Smooth muscle cell (in vitro differentiated cells): ENCODE measurements around the gene ZBTB9. TPM values are rescaled to one million over a fixed set of nuclear protein-coding genes. Genes with fewer than 3 reads are reported as not detected.

Source experiments
- DNase-seq: peaks from one replicate; lab custom pipeline; 2025; ENCODE audit not compliant: unreplicated experiment; lab: John Stamatoyannopoulos, UW
- H2AFZ ChIP-seq: fragments of 200-600 bp; sonication (generic); 2 replicates; pipeline ENCODE4 v1.6.0; 2016; ENCODE audit warnings: antibody characterized with exemption, low read depth, mild to moderate bottlenecking
- H3F3A ChIP-seq: fragments of 200-600 bp; sonication (generic); 2 replicates; pipeline ENCODE4 v1.6.0; 2017; ENCODE audit warnings: antibody characterized with exemption, low read depth
- H3K27ac ChIP-seq: fragments of 200-600 bp; sonication (generic); 2 replicates; pipeline ENCODE4 v1.5.1; 2016; ENCODE audit warnings: low read depth, mild to moderate bottlenecking
- H3K27me3 ChIP-seq: fragments of 200-600 bp; sonication (generic); 2 replicates; pipeline ENCODE4 v1.6.1; 2016; ENCODE audit warnings: low read depth, mild to moderate bottlenecking
- H3K36me3 ChIP-seq: fragments of 200-600 bp; sonication (generic); 2 replicates; pipeline ENCODE4 v1.5.1; 2016; ENCODE audit warnings: low read depth
- H3K4me1 ChIP-seq: fragments of 200-600 bp; sonication (generic); 2 replicates; pipeline ENCODE4 v1.5.1; 2016; ENCODE audit warnings: low read depth
- H3K4me2 ChIP-seq: fragments of 200-600 bp; sonication (generic); 2 replicates; pipeline ENCODE4 v1.6.0; 2016; ENCODE audit warnings: mild to moderate bottlenecking
- H3K4me3 ChIP-seq: fragments of 200-600 bp; sonication (generic); 2 replicates; pipeline ENCODE4 v1.5.1; 2016; ENCODE audit warnings: mild to moderate bottlenecking
- H3K79me2 ChIP-seq: fragments of 200-600 bp; sonication (generic); 2 replicates; pipeline ENCODE4 v1.6.0; 2016; ENCODE audit warnings: low read depth, mild to moderate bottlenecking
- H3K9ac ChIP-seq: fragments of 200-600 bp; sonication (generic); 2 replicates; pipeline ENCODE4 v1.6.0; 2016; ENCODE audit warnings: low read depth
- H3K9me3 ChIP-seq: fragments of 200-600 bp; sonication (generic); replicated peaks from 2 replicates; pipeline ENCODE4 v1.5.1; 2016; ENCODE audit warnings: low read depth
- H4K20me1 ChIP-seq: fragments of 200-600 bp; sonication (generic); 2 replicates; pipeline ENCODE4 v1.6.0; 2016; ENCODE audit warnings: low read depth
- CTCF ChIP-seq: fragments of 200-600 bp; sonication (generic); IDR thresholded peaks from 2 replicates; pipeline ENCODE4 v1.5.1; 2017; ENCODE audit warnings: borderline replicate concordance, mild to moderate bottlenecking, antibody characterized with exemption; ENCODE audit not compliant: insufficient read depth, poor library complexity, severe bottlenecking
- WGBS: methylation state at CpG from one replicate; pipeline ENCODE4 v1.1.7; 2016; ENCODE audit warnings: low lambda C conversion rate; 5-methylcytosine and 5-hydroxymethylcytosine counted together
- polyA plus RNA-seq: library from polyadenylated mRNA; unstranded; fragments of >200 nt; fragmentation: Nextera tagmentation; extraction: Ambion mirVana; gene quantifications from 2 replicates; pipeline ENCODE4 v1.2.1, GENCODE V29; 2016
- total RNA-seq: library from RNA; depleted of rRNA; stranded (reverse); fragments of >200 nt; gene quantifications from 2 replicates; pipeline ENCODE4 v1.2.3, GENCODE V29; 2014

Gene ZBTB9
- 7.5 and 11.6 TPM in 2 replicates for total RNA-seq
- polyA plus RNA-seq = 6.2 and 10.9 TPM in 2 replicates

GRCh38 chr6:33454009-33454946, at the start of gene ZBTB9:
Gene ZBTB9 (plus strand): TSS chr6:33454576. CDS start chr6:33455101, 525 bp downstream.
- no peaks in the 10 kb centered on the region for H4K20me1 ChIP-seq
- H3K4me3 ChIP-seq = peak within 1 kb of the TSS; percentile 89
- no peak for TF ChIP-seq CTCF
- H3K4me2 ChIP-seq = peak within 1 kb of the TSS; percentile 95
- no peaks in the 10 kb centered on the region for H3K27me3 ChIP-seq
- H3K9ac ChIP-seq = peak within 1 kb of the TSS; percentile 72
- H3K79me2 ChIP-seq = peaks cover 18% of the 10 kb centered on the region
- H3K4me1 ChIP-seq = peaks cover 5% of the 10 kb centered on the region
- H3K9me3 ChIP-seq = no peaks in the 10 kb centered on the region
- peak; percentile 77 for DNase-seq
- no peaks in the 10 kb centered on the region for H3K36me3 ChIP-seq
- peaks cover 5% of the 10 kb centered on the region for H3F3A ChIP-seq
- H2AFZ ChIP-seq = no peak within 1 kb of the TSS
- H3K27ac ChIP-seq = peak within 1 kb of the TSS; percentile 25
- WGBS = 1% methylated on average over 60 of the region's 65 CpGs

GRCh38 chr6:33404884-33405283, 49.5 kb upstream of the ZBTB9 start:
- H3K27ac ChIP-seq = no peak overlapping the region
- TF ChIP-seq CTCF = no peak
- peaks cover 4% of the 10 kb centered on the region for H3F3A ChIP-seq
- no peaks in the 10 kb centered on the region for H3K79me2 ChIP-seq
- no peak overlapping the region for H2AFZ ChIP-seq
- WGBS = 95% methylated on average over 17 of the region's 17 CpGs
- H4K20me1 ChIP-seq = no peaks in the 10 kb centered on the region
- H3K27me3 ChIP-seq = no peaks in the 10 kb centered on the region
- no peaks in the 10 kb centered on the region for H3K36me3 ChIP-seq
- H3K4me1 ChIP-seq = no peaks in the 10 kb centered on the region
- DNase-seq = no peak
- no peak overlapping the region for H3K9ac ChIP-seq
- no peak overlapping the region for H3K4me3 ChIP-seq
- no peaks in the 10 kb centered on the region for H3K9me3 ChIP-seq
- no peak overlapping the region for H3K4me2 ChIP-seq

GRCh38 chr6:33405386-33405940, 48.9 kb upstream of the ZBTB9 start:
- 97% methylated on average over 15 of the region's 15 CpGs for WGBS
- Histone ChIP-seq H3K4me2 (no peak overlapping the region), H3F3A (peaks cover 4% of the 10 kb centered on the region), H2AFZ (no peak overlapping the region), H3K4me3 (no peak overlapping the region), H3K9ac (no peak overlapping the region), H3K36me3 (no peaks in the 10 kb centered on the region), H3K79me2 (no peaks in the 10 kb centered on the region), H3K27ac (no peak overlapping the region), H3K4me1 (no peaks in the 10 kb centered on the region), H4K20me1 (no peaks in the 10 kb centered on the region), H3K9me3 (no peaks in the 10 kb centered on the region), H3K27me3 (no peaks in the 10 kb centered on the region)
- TF ChIP-seq CTCF = no peak
- DNase-seq = no peak
